GM23338 (cell line): ENCODE data around the gene TMEM150A. TPM values are rescaled to one million over a fixed set of nuclear protein-coding genes. Genes with fewer than 3 reads are reported as not detected.

Experiments
- ATAC-seq: fragments of 200-7000 bp; cut with Tn5 transposase; 3 replicates; pipeline ENCODE4 v1.9.1; 2020
- DNase-seq: peaks from one replicate; pipeline ENCODE4 v3.0.0-alpha.2; 2015; ENCODE audit warnings: low spot score
- H2AFZ ChIP-seq: fragments of 200-600 bp; sonication (generic); 2 replicates; pipeline ENCODE4 v1.8.0; 2016; ENCODE audit warnings: antibody characterized with exemption, mild to moderate bottlenecking, moderate library complexity
- H3F3A ChIP-seq: fragments of 200-600 bp; sonication (generic); replicated peaks from 2 replicates; pipeline ENCODE4 v1.8.0; 2017; ENCODE audit warnings: antibody characterized with exemption, mixed run types, low read depth
- H3K27ac ChIP-seq: fragments of 200-600 bp; sonication (generic); 2 replicates; pipeline ENCODE4 v1.6.1; 2016; ENCODE audit warnings: low read depth
- H3K27me3 ChIP-seq: fragments of 200-600 bp; sonication (generic); 2 replicates; pipeline ENCODE4 v1.8.0; 2016; ENCODE audit warnings: mild to moderate bottlenecking, mixed run types, moderate library complexity; ENCODE audit not compliant: insufficient read depth
- H3K36me3 ChIP-seq: fragments of 200-600 bp; sonication (generic); 2 replicates; pipeline ENCODE4 v1.8.0; 2016; ENCODE audit warnings: mild to moderate bottlenecking; ENCODE audit not compliant: insufficient read depth
- H3K4me1 ChIP-seq: fragments of 200-600 bp; sonication (generic); 2 replicates; pipeline ENCODE4 v1.8.0; 2016; ENCODE audit warnings: mild to moderate bottlenecking, moderate library complexity; ENCODE audit not compliant: insufficient read depth
- H3K4me2 ChIP-seq: fragments of 200-600 bp; sonication (generic); 2 replicates; pipeline ENCODE4 v1.7.1; 2017; ENCODE audit warnings: mixed run types
- H3K4me3 ChIP-seq: fragments of 200-600 bp; sonication (generic); 2 replicates; pipeline ENCODE4 v1.6.1; 2016; ENCODE audit warnings: mixed run types
- H3K79me2 ChIP-seq: fragments of 200-600 bp; sonication (generic); replicated peaks from 2 replicates; pipeline ENCODE4 v1.8.0; 2017; ENCODE audit warnings: mild to moderate bottlenecking; ENCODE audit not compliant: insufficient read depth
- H3K9me2 ChIP-seq: fragments of 200-600 bp; sonication (generic); 2 replicates; pipeline ENCODE4 v1.8.0; 2017; ENCODE audit not compliant: insufficient read depth
- H4K20me1 ChIP-seq: fragments of 200-600 bp; sonication (generic); replicated peaks from 2 replicates; pipeline ENCODE4 v1.8.0; 2017; ENCODE audit warnings: mild to moderate bottlenecking; ENCODE audit not compliant: insufficient read depth
- H3K27ac Mint-ChIP-seq: 2 replicates; pipeline ENCODE4 v1.8.0; 2020; ENCODE audit warnings: inconsistent platforms, mild to moderate bottlenecking, moderate library complexity, mixed read lengths
- H3K27me3 Mint-ChIP-seq: 3 replicates; pipeline ENCODE4 v1.8.0; 2022; ENCODE audit warnings: low read depth, mild to moderate bottlenecking, moderate library complexity, mixed read lengths, inconsistent platforms; ENCODE audit not compliant: insufficient read depth, poor library complexity
- H3K36me3 Mint-ChIP-seq: 3 replicates; pipeline ENCODE4 v1.8.0; 2021; ENCODE audit warnings: low read depth, mild to moderate bottlenecking, inconsistent platforms, moderate library complexity, mixed read lengths
- H3K4me1 Mint-ChIP-seq: 3 replicates; pipeline ENCODE4 v1.8.0; 2020; ENCODE audit warnings: mild to moderate bottlenecking, inconsistent platforms, mixed read lengths
- H3K4me3 Mint-ChIP-seq: 3 replicates; pipeline ENCODE4 v1.8.0; 2021; ENCODE audit warnings: moderate library complexity, mild to moderate bottlenecking, inconsistent platforms, mixed read lengths
- H3K9me3 Mint-ChIP-seq: 3 replicates; pipeline ENCODE4 v1.8.0; 2020; ENCODE audit warnings: moderate library complexity, mild to moderate bottlenecking, inconsistent platforms, mixed read lengths
- CREB1 ChIP-seq: fragments of 250-450 bp; sonication (Bioruptor Pico); IDR thresholded peaks from 2 replicates; pipeline ENCODE4 v1.5.0; 2020; ENCODE audit warnings: low read depth, mild to moderate bottlenecking, moderate library complexity
- REST ChIP-seq: IDR thresholded peaks from one replicate; pipeline ENCODE4 v1.6.1; 2018; ENCODE audit warnings: antibody characterized with exemption; ENCODE audit not compliant: unreplicated experiment
- ZNF462 ChIP-seq: fragments of 250-450 bp; sonication (Bioruptor Pico); IDR thresholded peaks from 2 replicates; pipeline ENCODE4 v1.5.0; 2020; ENCODE audit warnings: mild to moderate bottlenecking, moderate library complexity
- polyA plus RNA-seq: library from polyadenylated mRNA; unstranded; fragments of >200 nt; fragmentation: Nextera tagmentation; extraction: Ambion mirVana; gene quantifications from 2 replicates; pipeline ENCODE4 v1.2.1, GENCODE V29; 2016
- total RNA-seq: library from RNA; depleted of rRNA; stranded (reverse); fragments of >200 nt; shearing (Covaris generic); gene quantifications from 2 replicates; pipeline ENCODE4 v1.2.3, GENCODE V29; 2014

Gene TMEM150A
- total and polyA plus RNA-seq, 2 experiments from 2014 or later = 16.4 to 27.9 TPM

GRCh38 chr2:85583667-85584353 is 18.7 kb downstream of the TMEM150A start (continued):
- TF ChIP-seq ZNF462 (CRISPR knock-in tag) (no peak), CREB1 (CRISPR knock-in tag) (no peak)

GRCh38 chr2:85582492-85582891 is 20.0 kb downstream of the TMEM150A start:
- H3K36me3 Mint-ChIP-seq = peaks cover 10% of the 10 kb centered on the region; the same call in 1 of the 3 replicates
- H3K4me2 ChIP-seq = no peak overlapping the region
- 0 out of 3 replicates have a peak, but pooled peaks cover 3% of the 10 kb centered on the region for H3K9me3 Mint-ChIP-seq
- H3K36me3 ChIP-seq = no peaks in the 10 kb centered on the region
- no peaks in the 10 kb centered on the region for H4K20me1 ChIP-seq
- H3F3A ChIP-seq = peaks cover 8% of the 10 kb centered on the region; the same call in 1 of the 2 replicates
- no peak for TF ChIP-seq REST
- peaks cover 33% of the 10 kb centered on the region for H3K4me1 Mint-ChIP-seq
- no peak overlapping the region for H3K4me3 Mint-ChIP-seq
- H2AFZ ChIP-seq = no peak overlapping the region
- no peaks in the 10 kb centered on the region for H3K79me2 ChIP-seq
- no peaks in the 10 kb centered on the region for H3K9me2 ChIP-seq
- H3K4me3 ChIP-seq = no peak overlapping the region
- H3K4me1 ChIP-seq = peaks cover 30% of the 10 kb centered on the region
- H3K27ac ChIP-seq = no peak overlapping the region
- H3K27ac Mint-ChIP-seq = no peak overlapping the region
- H3K27me3 ChIP-seq = peaks cover 31% of the 10 kb centered on the region
- peaks cover 30% of the 10 kb centered on the region for H3K27me3 Mint-ChIP-seq
- no peak for DNase-seq
- no peak for ATAC-seq
